ENCODE measurements around the gene IL10RB.
"Not testable (repeated sequence)": the region's sequence is repeated elsewhere in the genome, so short reads cannot be mapped to it uniquely, and the experiment has no call there.

Gene IL10RB

DNA sequence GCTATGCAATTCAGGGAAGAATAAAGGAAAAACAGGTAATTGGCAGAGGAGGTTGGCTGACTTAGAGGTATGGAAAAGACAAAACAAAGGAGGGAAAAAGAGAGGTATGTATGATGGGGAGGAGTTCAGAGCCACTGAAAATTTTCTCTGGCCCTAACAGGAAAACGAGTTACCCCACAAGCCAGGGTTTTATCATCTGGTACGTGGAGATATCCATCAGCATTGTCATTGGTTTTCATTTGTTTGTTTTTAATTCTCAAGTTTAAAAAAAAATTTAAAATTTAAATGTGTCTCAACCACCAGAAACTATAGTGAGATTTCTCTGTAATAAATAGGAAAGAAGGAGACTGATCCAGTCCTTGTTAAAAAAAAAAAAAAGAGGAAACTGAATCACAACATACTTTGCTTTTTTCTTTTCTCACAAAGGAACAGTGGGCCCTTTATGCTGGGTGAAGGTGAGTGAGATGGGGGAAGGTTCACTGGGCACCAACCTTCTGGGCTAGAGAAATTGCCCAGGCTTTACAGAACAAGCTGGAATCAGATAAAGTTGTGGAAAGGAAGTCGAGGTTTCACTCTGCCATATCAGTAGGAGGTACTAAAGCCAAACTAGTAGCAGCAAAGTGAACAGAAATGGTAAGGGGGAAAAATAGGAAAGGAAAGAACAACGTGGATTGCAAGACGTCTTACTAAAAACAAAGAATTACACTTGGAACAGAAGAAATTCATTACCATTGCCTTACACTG is 33.7 kb upstream of the IL10RB start:
- Histone ChIP-seq H3K27ac (ENCODE audit: low read length) (no peak overlapping the region), H3K9me3 (ENCODE audit: control insufficient read depth, insufficient read depth, low read length) (no peaks in the 10 kb centered on the region), H3K4me1 (ENCODE audit: control insufficient read depth, insufficient read depth, low read length) (0 out of 2 replicates have a peak, but pooled peaks cover 1% of the 10 kb centered on the region), H3K4me3 (ENCODE audit: low read length) (no peak overlapping the region), H3K36me3 (ENCODE audit: control insufficient read depth, insufficient read depth, low read length) (no peaks in the 10 kb centered on the region), H3K27me3 (ENCODE audit: control insufficient read depth, insufficient read depth, low read length) (no peaks in the 10 kb centered on the region)
- no peak for DNase-seq (ENCODE audit: low read depth, low spot score)
- no CpG with 5 or more reads among the region's 5 CpGs for WGBS (ENCODE audit: insufficient coverage, insufficient read length)

DNA sequence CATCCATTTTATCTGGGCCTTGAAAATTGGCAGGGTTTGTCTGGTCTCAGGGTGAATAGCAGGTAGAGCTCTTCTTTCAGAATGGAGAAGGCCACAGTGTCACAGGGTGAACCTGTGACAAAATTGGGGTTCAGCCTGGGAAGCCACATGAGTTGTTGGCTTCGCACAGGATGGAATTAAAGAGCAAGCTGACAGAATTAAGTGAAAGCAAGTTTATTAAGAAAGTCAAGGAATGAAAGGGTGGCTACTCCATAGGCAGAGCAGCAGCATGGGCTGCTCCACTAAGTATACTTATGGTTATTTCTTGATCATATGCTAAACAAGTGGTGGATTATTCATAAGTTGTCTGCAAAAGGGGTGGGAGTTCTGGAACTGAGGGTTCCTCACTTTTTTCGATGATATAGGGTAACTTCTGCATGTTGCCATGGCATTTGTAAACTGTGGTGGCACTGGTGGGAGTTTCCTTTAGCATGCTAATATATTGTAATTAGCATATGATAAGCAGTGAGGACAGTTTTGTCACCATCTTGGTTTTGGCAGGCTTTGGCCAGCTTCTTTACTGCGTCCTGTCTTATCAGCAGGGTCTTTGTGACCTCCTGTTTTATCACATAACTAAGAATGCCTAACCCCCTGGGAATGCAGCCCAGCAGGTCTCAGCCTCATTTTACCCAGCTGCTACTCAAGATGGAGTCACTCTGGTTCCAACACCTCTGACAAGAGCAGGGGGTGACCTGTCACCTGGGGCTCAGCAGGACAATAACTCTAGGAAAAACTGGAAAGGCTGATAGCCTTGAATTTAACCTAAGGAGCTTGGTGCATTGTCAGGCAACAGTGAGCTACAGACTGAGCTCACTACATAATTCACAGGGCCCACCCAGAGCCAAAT is 31.3 kb upstream of the IL10RB start:
- Histone ChIP-seq H3K27ac (ENCODE audit: low read length) (no peak overlapping the region), H3K4me1 (ENCODE audit: control insufficient read depth, insufficient read depth, low read length) (0 out of 2 replicates have a peak, but pooled peaks cover 1% of the 10 kb centered on the region)
- whole genome bisulfite sequencing (ENCODE audit: insufficient coverage, insufficient read length): no CpG with 5 or more reads among the region's 3 CpGs

DNA sequence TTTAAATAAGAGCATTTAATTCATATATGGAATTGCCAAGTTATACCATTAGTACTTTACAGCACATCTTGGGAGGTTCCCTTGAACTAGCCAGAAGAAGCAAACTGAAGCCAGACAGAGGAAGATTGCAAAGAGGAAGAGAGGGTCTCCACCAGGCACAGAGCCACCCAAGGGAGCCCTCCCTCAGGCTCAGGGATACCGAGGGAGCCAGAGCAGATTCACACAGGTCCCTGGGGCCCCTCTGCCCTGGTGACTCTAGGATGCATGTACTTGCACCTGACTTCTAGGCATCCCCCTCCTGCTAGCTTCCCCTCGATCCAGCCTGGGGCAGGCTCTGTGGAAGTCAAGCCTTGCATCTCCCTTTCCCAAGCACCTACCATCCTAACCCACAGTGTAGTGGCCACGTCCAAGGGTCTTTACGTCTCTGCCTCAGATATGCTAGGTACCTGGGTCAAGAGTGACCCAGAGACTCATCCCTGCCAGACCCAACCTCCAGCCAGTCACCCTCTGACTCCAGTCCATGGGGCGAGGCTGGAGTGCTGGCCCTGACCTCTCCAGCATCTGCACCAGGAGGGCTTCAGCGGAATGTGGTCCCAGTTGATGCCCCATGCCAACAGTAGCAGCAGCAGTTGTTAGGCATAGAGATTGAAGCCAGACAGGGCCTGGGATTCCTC is 30.0 kb upstream of the IL10RB start:
- H3K27ac ChIP-seq (ENCODE audit: low read length): no peak overlapping the region
- peaks cover 3% of the 10 kb centered on the region; the same call in 1 of the 2 replicates for H3K9me3 ChIP-seq (ENCODE audit: control insufficient read depth, insufficient read depth, low read length)
- H3K4me3 ChIP-seq (ENCODE audit: low read length): no peak overlapping the region
- no peaks in the 10 kb centered on the region for H3K36me3 ChIP-seq (ENCODE audit: control insufficient read depth, insufficient read depth, low read length)
- 0 out of 2 replicates have a peak, but pooled peaks cover 1% of the 10 kb centered on the region for H3K4me1 ChIP-seq (ENCODE audit: control insufficient read depth, insufficient read depth, low read length)
- DNase-seq (ENCODE audit: low read depth, low spot score): no peak
- no CpG with 5 or more reads among the region's 6 CpGs for WGBS (ENCODE audit: insufficient coverage, insufficient read length)
- H3K27me3 ChIP-seq (ENCODE audit: control insufficient read depth, insufficient read depth, low read length): no peaks in the 10 kb centered on the region

More for the DNA sequence above, 31.3 kb upstream of the IL10RB start:
- Histone ChIP-seq H3K4me3 (ENCODE audit: low read length) (no peak overlapping the region), H3K27me3 (ENCODE audit: control insufficient read depth, insufficient read depth, low read length) (no peaks in the 10 kb centered on the region), H3K36me3 (ENCODE audit: control insufficient read depth, insufficient read depth, low read length) (no peaks in the 10 kb centered on the region), H3K9me3 (ENCODE audit: control insufficient read depth, insufficient read depth, low read length) (peaks cover 3% of the 10 kb centered on the region; the same call in 1 of the 2 replicates)
- no peak for DNase-seq (ENCODE audit: low read depth, low spot score)

DNA sequence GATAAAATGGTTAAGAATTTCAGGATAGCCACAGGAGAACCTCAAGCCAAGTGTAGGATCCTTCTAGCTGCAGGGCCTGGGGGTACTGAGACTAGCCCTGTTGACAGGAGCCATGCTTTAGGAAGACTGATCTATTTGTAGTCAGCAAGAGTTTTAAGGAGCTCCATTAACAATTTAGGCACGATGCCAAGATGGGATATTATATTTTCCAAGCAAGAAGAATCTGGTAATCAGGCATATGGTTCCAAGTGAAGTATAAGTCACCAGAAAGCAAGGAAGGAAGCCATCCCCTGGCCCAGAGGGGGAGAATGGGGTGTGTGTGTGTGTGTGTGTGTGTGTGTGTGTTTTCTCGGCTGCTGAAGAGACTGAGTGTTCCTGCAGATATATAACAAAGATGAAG is 29.4 kb upstream of the IL10RB start:
- WGBS (ENCODE audit: insufficient coverage, insufficient read length): no CpG with 5 or more reads among the region's 2 CpGs
- Histone ChIP-seq H3K4me3 (ENCODE audit: low read length) (no peak overlapping the region), H3K4me1 (ENCODE audit: control insufficient read depth, insufficient read depth, low read length) (0 out of 2 replicates have a peak, but pooled peaks cover 1% of the 10 kb centered on the region), H3K27ac (ENCODE audit: low read length) (no peak overlapping the region), H3K36me3 (ENCODE audit: control insufficient read depth, insufficient read depth, low read length) (no peaks in the 10 kb centered on the region), H3K9me3 (ENCODE audit: control insufficient read depth, insufficient read depth, low read length) (peaks cover 3% of the 10 kb centered on the region; the same call in 1 of the 2 replicates), H3K27me3 (ENCODE audit: control insufficient read depth, insufficient read depth, low read length) (no peaks in the 10 kb centered on the region)
- DNase-seq (ENCODE audit: low read depth, low spot score): no peak

DNA sequence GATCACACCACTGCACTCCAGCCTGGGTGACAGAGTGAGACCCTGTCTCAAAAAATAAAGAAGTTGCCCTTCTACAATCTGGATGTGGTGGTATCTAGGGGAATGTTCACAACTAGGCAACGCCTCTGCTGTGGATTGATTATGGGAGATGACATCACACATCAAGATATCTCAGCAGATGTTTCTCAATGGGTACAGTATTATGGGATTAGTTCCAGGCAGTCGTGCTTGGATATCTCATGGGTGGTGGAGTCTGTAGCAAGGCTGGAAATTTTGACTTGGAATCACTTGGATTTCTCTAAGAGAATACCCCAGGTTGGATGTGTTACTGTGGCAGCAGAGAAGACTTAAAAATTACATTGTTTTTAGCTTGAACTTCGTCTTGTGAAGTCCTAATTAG is 28.7 kb upstream of the IL10RB start:
- Histone ChIP-seq H3K27ac (ENCODE audit: low read length) (no peak overlapping the region), H3K4me1 (ENCODE audit: control insufficient read depth, insufficient read depth, low read length) (0 out of 2 replicates have a peak, but pooled peaks cover 1% of the 10 kb centered on the region), H3K4me3 (ENCODE audit: low read length) (no peak overlapping the region), H3K9me3 (ENCODE audit: control insufficient read depth, insufficient read depth, low read length) (peaks cover 3% of the 10 kb centered on the region; the same call in 1 of the 2 replicates), H3K36me3 (ENCODE audit: control insufficient read depth, insufficient read depth, low read length) (no peaks in the 10 kb centered on the region), H3K27me3 (ENCODE audit: control insufficient read depth, insufficient read depth, low read length) (no peaks in the 10 kb centered on the region)
- no peak for DNase-seq (ENCODE audit: low read depth, low spot score)
- no CpG with 5 or more reads among the region's 3 CpGs for WGBS (ENCODE audit: insufficient coverage, insufficient read length)

DNA sequence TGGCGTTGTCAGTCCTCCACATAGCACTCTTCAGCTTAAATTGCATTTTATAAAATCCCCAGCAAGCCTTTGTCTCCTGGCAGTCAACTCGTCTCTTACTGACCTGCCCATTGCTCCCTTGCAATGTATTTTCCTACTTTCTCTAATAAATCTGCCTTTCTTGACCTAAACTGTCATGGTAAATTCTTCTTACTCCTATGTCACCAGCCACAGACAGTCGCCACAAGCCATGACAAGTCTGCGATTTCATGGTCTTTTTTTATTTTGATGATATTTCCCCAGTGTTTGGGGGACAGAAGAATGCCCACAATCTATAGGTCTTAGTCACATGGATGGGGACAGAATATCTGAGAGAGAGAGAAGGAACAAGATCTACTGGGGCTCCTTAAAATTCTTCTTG is 28.0 kb upstream of the IL10RB start:
- WGBS (ENCODE audit: insufficient coverage, insufficient read length): no CpG with 5 or more reads among the region's 4 CpGs
- H3K4me3 ChIP-seq (ENCODE audit: low read length): no peak overlapping the region
- H3K27me3 ChIP-seq (ENCODE audit: control insufficient read depth, insufficient read depth, low read length): no peaks in the 10 kb centered on the region
- H3K4me1 ChIP-seq (ENCODE audit: control insufficient read depth, insufficient read depth, low read length): 0 out of 2 replicates have a peak, but pooled peaks cover 1% of the 10 kb centered on the region
- H3K27ac ChIP-seq (ENCODE audit: low read length): no peak overlapping the region
- H3K9me3 ChIP-seq (ENCODE audit: control insufficient read depth, insufficient read depth, low read length): peaks cover 3% of the 10 kb centered on the region; the same call in 1 of the 2 replicates
- H3K36me3 ChIP-seq (ENCODE audit: control insufficient read depth, insufficient read depth, low read length): no peaks in the 10 kb centered on the region
- no peak for DNase-seq (ENCODE audit: low read depth, low spot score)

DNA sequence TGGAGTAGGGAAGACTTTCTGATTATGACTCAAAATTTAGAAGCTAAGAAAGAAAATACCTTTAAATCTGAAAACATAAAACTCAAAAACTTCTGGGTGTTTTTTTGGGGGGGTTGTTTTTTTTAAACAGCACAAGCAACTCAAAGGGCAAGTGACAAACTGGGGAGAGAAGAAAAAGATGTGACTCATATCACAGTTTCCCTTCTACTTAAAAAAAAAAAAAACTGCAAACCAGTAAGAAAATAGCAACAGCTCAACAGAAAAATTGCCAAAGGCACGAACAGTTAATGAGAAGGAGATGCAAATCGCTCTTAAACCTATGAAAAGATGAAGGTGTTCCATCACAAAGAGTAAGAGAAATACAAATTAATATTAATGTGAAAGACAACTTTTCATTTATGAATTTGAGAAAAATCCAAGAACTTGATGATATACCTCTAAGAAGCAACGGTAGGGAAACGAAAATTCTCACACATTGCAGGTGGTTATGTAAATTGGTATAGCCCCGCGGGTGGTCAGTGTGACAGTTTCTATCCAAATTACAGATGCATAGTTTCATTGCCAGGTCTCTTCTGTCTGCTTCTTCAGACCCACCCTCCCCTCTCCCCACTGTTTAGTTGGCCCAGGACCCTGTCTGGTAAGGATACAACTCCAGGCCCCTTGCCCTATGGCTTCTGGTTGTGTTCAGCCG is 27.5 kb upstream of the IL10RB start:
- no peak overlapping the region for H3K27ac ChIP-seq (ENCODE audit: low read length)
- no CpG with 5 or more reads among the region's 7 CpGs for WGBS (ENCODE audit: insufficient coverage, insufficient read length)
- H3K9me3 ChIP-seq (ENCODE audit: control insufficient read depth, insufficient read depth, low read length): peaks cover 3% of the 10 kb centered on the region; the same call in 1 of the 2 replicates
- H3K27me3 ChIP-seq (ENCODE audit: control insufficient read depth, insufficient read depth, low read length): no peaks in the 10 kb centered on the region
- no peak for DNase-seq (ENCODE audit: low read depth, low spot score)
- H3K4me3 ChIP-seq (ENCODE audit: low read length): no peak overlapping the region
- 0 out of 2 replicates have a peak, but pooled peaks cover 1% of the 10 kb centered on the region for H3K4me1 ChIP-seq (ENCODE audit: control insufficient read depth, insufficient read depth, low read length)
- H3K36me3 ChIP-seq (ENCODE audit: control insufficient read depth, insufficient read depth, low read length): no peaks in the 10 kb centered on the region

DNA sequence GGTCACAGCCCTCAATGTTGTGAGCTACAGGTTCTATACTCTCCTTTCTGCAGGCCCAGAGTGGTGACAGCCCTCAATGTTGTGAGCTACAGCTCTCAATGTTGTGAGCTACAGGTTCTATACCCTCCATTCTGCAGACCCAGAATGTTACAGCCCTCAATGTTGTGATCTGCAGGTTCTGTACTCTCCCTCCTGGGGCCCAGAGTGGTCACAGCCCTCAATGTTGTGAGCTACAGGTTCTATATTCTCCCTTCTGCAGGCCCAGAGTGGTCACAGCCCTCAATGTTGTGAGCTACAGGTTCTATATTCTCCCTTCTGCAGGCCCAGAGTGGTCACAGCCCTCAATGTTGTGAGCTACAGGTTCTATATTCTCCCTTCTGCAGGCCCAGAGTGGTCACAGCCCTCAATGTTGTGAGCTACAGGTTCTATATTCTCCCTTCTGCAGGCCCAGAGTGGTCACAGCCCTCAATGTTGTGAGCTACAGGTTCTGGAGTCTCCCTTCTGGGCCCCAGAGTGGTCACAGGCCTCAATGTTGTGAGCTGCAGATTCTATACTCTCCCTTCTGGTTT is 26.5 kb upstream of the IL10RB start:
- H3K4me1 ChIP-seq (ENCODE audit: control insufficient read depth, insufficient read depth, low read length); H3K36me3 ChIP-seq (ENCODE audit: control insufficient read depth, insufficient read depth, low read length); H3K27me3 ChIP-seq (ENCODE audit: control insufficient read depth, insufficient read depth, low read length); DNase-seq (ENCODE audit: low read depth, low spot score); H3K4me3 ChIP-seq (ENCODE audit: low read length); H3K9me3 ChIP-seq (ENCODE audit: control insufficient read depth, insufficient read depth, low read length); H3K27ac ChIP-seq (ENCODE audit: low read length): not testable (repeated sequence)

DNA sequence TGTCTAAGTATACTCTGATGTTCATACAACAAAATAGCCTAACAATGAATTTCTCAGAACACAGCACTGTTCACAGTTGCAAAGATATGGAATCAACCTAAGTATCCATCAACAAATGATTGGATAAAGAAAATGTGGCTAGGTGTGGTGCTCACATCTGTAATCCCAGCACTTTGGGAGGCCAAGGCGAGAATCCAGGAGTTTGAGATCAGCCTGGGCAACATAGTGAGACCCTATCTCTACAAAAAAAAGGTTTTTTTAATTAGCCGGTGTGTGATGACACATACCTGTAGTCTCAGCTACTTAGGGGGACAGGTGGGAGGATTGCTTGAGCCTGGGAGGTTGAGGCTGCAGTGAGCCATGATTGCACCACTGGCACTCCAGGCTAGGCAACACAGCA is 25.8 kb upstream of the IL10RB start:
- no peak for DNase-seq (ENCODE audit: low read depth, low spot score)
- Histone ChIP-seq H3K27me3 (ENCODE audit: control insufficient read depth, insufficient read depth, low read length) (no peaks in the 10 kb centered on the region), H3K4me1 (ENCODE audit: control insufficient read depth, insufficient read depth, low read length) (no peaks in the 10 kb centered on the region), H3K36me3 (ENCODE audit: control insufficient read depth, insufficient read depth, low read length) (no peaks in the 10 kb centered on the region), H3K4me3 (ENCODE audit: low read length) (no peak overlapping the region), H3K9me3 (ENCODE audit: control insufficient read depth, insufficient read depth, low read length) (peaks cover 3% of the 10 kb centered on the region; the same call in 1 of the 2 replicates), H3K27ac (ENCODE audit: low read length) (no peak overlapping the region)
- WGBS (ENCODE audit: insufficient coverage, insufficient read length): no CpG with 5 or more reads among the region's 2 CpGs
